ENCODE measurements around the gene JADE3.

The JADE3 gene

GRCh38 chrX:47030339-47030738 is 118.1 kb downstream of the JADE3 start:
- peak; percentile 34 for TF ChIP-seq CTCF (IDR thresholded peaks at IDR 0.05; ENCODE audit: borderline replicate concordance, control extremely low read depth, extremely low read depth, insufficient read depth, missing control alignments)
- in situ Hi-C loops (cut with MboI; ENCODE audit: low sequenced_read_pairs, unreplicated experiment), result no loop called here
- DNase-seq (ENCODE audit: low spot score), result peak; percentile 39

- no peak for DNase-seq (ENCODE audit: low spot score)
- no peak for TF ChIP-seq CTCF (IDR thresholded peaks at IDR 0.05; ENCODE audit: borderline replicate concordance, control extremely low read depth, extremely low read depth, insufficient read depth, missing control alignments)
- in situ Hi-C loops (cut with MboI; ENCODE audit: low sequenced_read_pairs, unreplicated experiment), result no loop called here
These were observed 135.8 kb downstream of the JADE3 start for GRCh38 chrX:47047989-47048388.

GRCh38 chrX:47059142-47059874 is 147.1 kb downstream of the JADE3 start:
- DNase-seq (ENCODE audit: low spot score), result no peak
- in situ Hi-C loops (cut with MboI; ENCODE audit: low sequenced_read_pairs, unreplicated experiment), result no loop called here
- TF ChIP-seq CTCF (IDR thresholded peaks at IDR 0.05; ENCODE audit: borderline replicate concordance, control extremely low read depth, extremely low read depth, insufficient read depth, missing control alignments), result no peak

GRCh38 chrX:47060708-47061107 is 148.5 kb downstream of the JADE3 start:
- no peak for TF ChIP-seq CTCF (IDR thresholded peaks at IDR 0.05; ENCODE audit: borderline replicate concordance, control extremely low read depth, extremely low read depth, insufficient read depth, missing control alignments)
- in situ Hi-C loops (cut with MboI; ENCODE audit: low sequenced_read_pairs, unreplicated experiment), result no loop called here
- no peak for DNase-seq (ENCODE audit: low spot score)

- no peak for TF ChIP-seq CTCF (IDR thresholded peaks at IDR 0.05; ENCODE audit: borderline replicate concordance, control extremely low read depth, extremely low read depth, insufficient read depth, missing control alignments)
- DNase-seq (ENCODE audit: low spot score), result no peak
- in situ Hi-C loops (cut with MboI; ENCODE audit: low sequenced_read_pairs, unreplicated experiment), result no loop called here
These were observed 149.2 kb downstream of the JADE3 start for GRCh38 chrX:47061238-47061919.

GRCh38 chrX:47063179-47063578 is 151.0 kb downstream of the JADE3 start:
- in situ Hi-C loops (cut with MboI; ENCODE audit: low sequenced_read_pairs, unreplicated experiment), result no loop called here
- no peak for TF ChIP-seq CTCF (IDR thresholded peaks at IDR 0.05; ENCODE audit: borderline replicate concordance, control extremely low read depth, extremely low read depth, insufficient read depth, missing control alignments)
- DNase-seq (ENCODE audit: low spot score), result no peak

Data from GM13976 (cell line).